ENCODE measurements around the gene NPTN. TPM values are rescaled to one million over a fixed set of nuclear protein-coding genes. Genes with fewer than 3 reads are reported as not detected.

NPTN gene
- total RNA-seq, 2 experiments from 2014 or later: 41.5 to 43.2 TPM

DNA sequence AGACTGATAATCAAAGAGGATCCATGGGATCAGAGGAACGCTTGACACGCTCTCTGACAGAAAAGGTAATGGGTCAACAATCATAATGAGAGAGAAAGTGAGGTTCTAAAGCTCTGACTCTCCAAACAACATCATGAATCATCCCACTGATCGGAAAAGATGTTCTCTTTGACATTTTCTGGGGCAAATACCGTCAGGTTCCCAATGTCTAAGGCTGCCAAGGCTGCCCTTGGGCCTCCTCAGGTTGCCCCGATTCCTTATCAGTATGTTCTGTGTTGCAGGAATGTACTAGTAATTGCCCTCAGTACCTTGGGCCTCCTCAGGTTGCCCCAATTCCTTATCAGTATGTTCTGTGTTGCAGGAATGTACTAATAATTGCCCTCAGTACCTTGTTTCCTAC lies 60.9 kb downstream of the NPTN start:
- H3K4me3 ChIP-seq (ENCODE audit: low read depth, low read length, poor library complexity, severe bottlenecking): no peak overlapping the region
- POLR2A ChIA-PET: no interaction called here
- no peak overlapping the region for H3K4me2 ChIP-seq (ENCODE audit: low read length)
- H3K36me3 ChIP-seq (ENCODE audit: insufficient read depth, low read length): peaks cover 80% of the 10 kb centered on the region
- TF ChIP-seq, protein P1, sequence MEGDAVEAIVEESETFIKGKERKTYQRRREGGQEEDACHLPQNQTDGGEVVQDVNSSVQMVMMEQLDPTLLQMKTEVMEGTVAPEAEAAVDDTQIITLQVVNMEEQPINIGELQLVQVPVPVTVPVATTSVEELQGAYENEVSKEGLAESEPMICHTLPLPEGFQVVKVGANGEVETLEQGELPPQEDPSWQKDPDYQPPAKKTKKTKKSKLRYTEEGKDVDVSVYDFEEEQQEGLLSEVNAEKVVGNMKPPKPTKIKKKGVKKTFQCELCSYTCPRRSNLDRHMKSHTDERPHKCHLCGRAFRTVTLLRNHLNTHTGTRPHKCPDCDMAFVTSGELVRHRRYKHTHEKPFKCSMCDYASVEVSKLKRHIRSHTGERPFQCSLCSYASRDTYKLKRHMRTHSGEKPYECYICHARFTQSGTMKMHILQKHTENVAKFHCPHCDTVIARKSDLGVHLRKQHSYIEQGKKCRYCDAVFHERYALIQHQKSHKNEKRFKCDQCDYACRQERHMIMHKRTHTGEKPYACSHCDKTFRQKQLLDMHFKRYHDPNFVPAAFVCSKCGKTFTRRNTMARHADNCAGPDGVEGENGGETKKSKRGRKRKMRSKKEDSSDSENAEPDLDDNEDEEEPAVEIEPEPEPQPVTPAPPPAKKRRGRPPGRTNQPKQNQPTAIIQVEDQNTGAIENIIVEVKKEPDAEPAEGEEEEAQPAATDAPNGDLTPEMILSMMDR (conservative IDR thresholded peaks at IDR 0.05; ENCODE audit: low read length): no peak
- no peak for TF ChIP-seq EZH2phosphoT487 (IDR thresholded peaks at IDR 0.05; ENCODE audit: borderline replicate concordance, low read depth, low read length)
- H2AFZ ChIP-seq (ENCODE audit: low read length): no peak overlapping the region
- H3K27ac ChIP-seq (ENCODE audit: low read depth, low read length, poor library complexity, severe bottlenecking): no peak overlapping the region
- H4K20me1 ChIP-seq (ENCODE audit: insufficient read depth, low read length): no peaks in the 10 kb centered on the region
- intact Hi-C loops (cut with micrococcal nuclease; ENCODE audit: unreplicated experiment): no loop called here
- H3K9me3 ChIP-seq (ENCODE audit: low read length): no peaks in the 10 kb centered on the region
- H3K4me1 ChIP-seq (ENCODE audit: insufficient read depth, low read length, poor library complexity, severe bottlenecking): no peaks in the 10 kb centered on the region
- CTCF ChIA-PET (ENCODE audit: unreplicated experiment): no interaction called here
- H3K9me2 ChIP-seq (ENCODE audit: insufficient read depth, low read length): no peaks in the 10 kb centered on the region
- no peaks in the 10 kb centered on the region for H3K79me2 ChIP-seq (ENCODE audit: insufficient read depth, low read depth, low read length)
- no TSS peak for BruUV-seq (replicated peaks)
- no peak for DNase-seq (ENCODE audit: low spot score)

DNA sequence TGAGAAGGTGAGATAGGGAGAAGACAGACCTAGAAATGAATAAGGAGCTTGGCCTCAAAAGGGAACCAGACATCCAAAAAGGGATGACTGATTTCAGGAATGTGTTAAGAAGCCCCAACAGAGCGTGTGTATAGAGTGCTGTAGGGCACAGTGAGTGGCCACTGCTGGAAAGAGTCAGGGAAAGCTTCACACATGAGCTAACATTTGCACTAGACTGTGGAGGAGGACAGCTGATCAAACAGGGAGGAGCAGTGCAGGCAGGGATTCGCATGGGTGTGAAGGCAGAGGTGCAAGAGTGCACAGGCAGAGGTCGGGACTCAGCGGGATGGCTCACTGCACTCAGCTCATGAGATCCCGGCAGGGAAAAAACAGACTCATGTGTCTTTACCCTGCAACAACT lies 61.8 kb downstream of the NPTN start:
- POLR2A ChIA-PET: interaction anchor here (0.5 kb wide), 1 partner anchor 47 kb away, joined by 3 read pairs; no protein-coding TSS in a partner anchor
- intact Hi-C loops (cut with micrococcal nuclease; ENCODE audit: unreplicated experiment): no loop called here
- DNase-seq (ENCODE audit: low spot score): no peak
- no peak overlapping the region for H3K4me3 ChIP-seq (ENCODE audit: low read depth, low read length, poor library complexity, severe bottlenecking)
- H3K27ac ChIP-seq (ENCODE audit: low read depth, low read length, poor library complexity, severe bottlenecking): no peak overlapping the region
- H3K4me1 ChIP-seq (ENCODE audit: insufficient read depth, low read length, poor library complexity, severe bottlenecking): no peaks in the 10 kb centered on the region
- no TSS peak for BruUV-seq (replicated peaks)
- no peak overlapping the region for H3K4me2 ChIP-seq (ENCODE audit: low read length)
- no peak overlapping the region for H2AFZ ChIP-seq (ENCODE audit: low read length)
- H3K36me3 ChIP-seq (ENCODE audit: insufficient read depth, low read length): peaks cover 83% of the 10 kb centered on the region
- H3K9me3 ChIP-seq (ENCODE audit: low read length): no peaks in the 10 kb centered on the region
- CTCF ChIA-PET (ENCODE audit: unreplicated experiment): interaction anchor here (1.4 kb wide), 1 partner anchor 65 kb away, joined by 3 read pairs; no protein-coding TSS in a partner anchor
- H3K79me2 ChIP-seq (ENCODE audit: insufficient read depth, low read depth, low read length): no peaks in the 10 kb centered on the region
- H3K9me2 ChIP-seq (ENCODE audit: insufficient read depth, low read length): no peaks in the 10 kb centered on the region
- TF ChIP-seq, protein P1 (conservative IDR thresholded peaks at IDR 0.05; ENCODE audit: low read length): no peak
- no peak for TF ChIP-seq EZH2phosphoT487 (IDR thresholded peaks at IDR 0.05; ENCODE audit: borderline replicate concordance, low read depth, low read length)
- H4K20me1 ChIP-seq (ENCODE audit: insufficient read depth, low read length): no peaks in the 10 kb centered on the region

DNA sequence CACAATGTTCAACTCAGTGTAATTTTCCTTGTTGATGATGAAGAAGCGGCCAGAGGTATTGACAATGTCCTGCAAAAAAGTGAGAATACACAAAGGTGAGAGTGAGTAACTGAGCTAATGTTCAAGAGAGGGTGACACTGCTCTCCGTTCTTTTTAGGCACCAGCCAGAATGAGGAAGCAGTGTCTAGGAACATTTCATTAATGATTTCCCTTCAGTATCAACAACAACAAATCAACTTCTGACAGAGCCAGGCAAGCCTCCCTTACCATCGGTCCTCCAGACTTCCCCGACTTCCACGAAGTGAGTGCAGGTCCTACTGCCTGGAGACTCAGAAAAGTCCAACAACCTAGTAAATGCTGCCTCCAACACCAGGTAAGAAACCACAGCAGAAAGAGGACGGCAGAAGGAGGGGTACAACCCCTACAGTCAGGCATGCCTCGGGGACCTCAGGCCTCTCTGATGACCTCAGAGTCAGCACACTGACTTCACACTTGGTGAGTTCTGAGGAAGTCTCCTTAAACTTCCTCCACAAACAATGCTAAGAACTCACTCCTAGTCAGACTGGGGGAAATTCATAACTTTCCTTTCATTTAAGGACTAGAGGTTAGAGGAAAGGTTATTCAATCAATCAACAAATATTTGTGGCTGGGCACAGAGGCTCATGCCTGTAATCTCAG lies 62.7 kb downstream of the NPTN start:
- H4K20me1 ChIP-seq (ENCODE audit: insufficient read depth, low read length): no peaks in the 10 kb centered on the region
- H3K4me1 ChIP-seq (ENCODE audit: insufficient read depth, low read length, poor library complexity, severe bottlenecking): no peaks in the 10 kb centered on the region
- no peak overlapping the region for H3K4me3 ChIP-seq (ENCODE audit: low read depth, low read length, poor library complexity, severe bottlenecking)
- CTCF ChIA-PET (ENCODE audit: unreplicated experiment): interaction anchor here (1.4 kb wide), 1 partner anchor 66 kb away, joined by 3 read pairs; no protein-coding TSS in a partner anchor
- H3K9me3 ChIP-seq (ENCODE audit: low read length): no peaks in the 10 kb centered on the region
- intact Hi-C loops (cut with micrococcal nuclease; ENCODE audit: unreplicated experiment): no loop called here
- TF ChIP-seq, protein P1 (conservative IDR thresholded peaks at IDR 0.05; ENCODE audit: low read length): no peak
- TF ChIP-seq EZH2phosphoT487 (IDR thresholded peaks at IDR 0.05; ENCODE audit: borderline replicate concordance, low read depth, low read length): no peak
- H2AFZ ChIP-seq (ENCODE audit: low read length): no peak overlapping the region
- no peak for DNase-seq (ENCODE audit: low spot score)
- H3K27ac ChIP-seq (ENCODE audit: low read depth, low read length, poor library complexity, severe bottlenecking): no peak overlapping the region
- peaks cover 81% of the 10 kb centered on the region for H3K36me3 ChIP-seq (ENCODE audit: insufficient read depth, low read length)
- no peak overlapping the region for H3K4me2 ChIP-seq (ENCODE audit: low read length)
- H3K9me2 ChIP-seq (ENCODE audit: insufficient read depth, low read length): no peaks in the 10 kb centered on the region
- no peaks in the 10 kb centered on the region for H3K79me2 ChIP-seq (ENCODE audit: insufficient read depth, low read depth, low read length)
- POLR2A ChIA-PET: no interaction called here
- no TSS peak for BruUV-seq (replicated peaks)
